HEK293 (cell line): ENCODE results near the gene RRAS.

Source experiments
- CTCF ChIA-PET: fragments of 350-600 bp; formaldehyde crosslinking; extraction: SDS; loops from one replicate; lab custom pipeline; 2021; ENCODE audit warnings: antibody characterized with exemption; lab: Yijun Ruan, JAX
- POLR2A ChIA-PET: fragments of 300-600 bp; formaldehyde crosslinking; extraction: SDS; loops from one replicate; lab custom pipeline; 2020; ENCODE audit warnings: antibody characterized with exemption, inconsistent platforms; lab: Yijun Ruan, JAX
- H3K27ac ChIP-seq: fragments of 200-500 bp; sonication (Bioruptor generic); 2 replicates; pipeline ENCODE4 v1.5.1; 2014; ENCODE audit warnings: low read depth, low read length, control low read depth, inconsistent platforms; ENCODE audit errors: extremely low read depth
- H3K36me3 ChIP-seq, 2 experiments: fragments of 200-500 bp in 1 of 2; sonication (Bioruptor generic) in 1 of 2; 1 replicate in 1 of 2; 2 replicates in 1 of 2; pipeline ENCODE4 v1.5.1; 2014 to 2017; ENCODE audit warnings: inconsistent platforms in 2 of 2, low read length in 2 of 2; ENCODE audit not compliant: control insufficient read depth in 2 of 2, insufficient read depth in 1 of 2
- H3K4me1 ChIP-seq: fragments of 200-500 bp; sonication (Bioruptor generic); 2 replicates; pipeline ENCODE4 v1.5.1; 2014; ENCODE audit warnings: mild to moderate bottlenecking, low read length, inconsistent platforms; ENCODE audit not compliant: control insufficient read depth, insufficient read depth
- H3K4me3 ChIP-seq: 2 replicates; pipeline ENCODE4 v1.5.1; 2011; ENCODE audit warnings: low read depth, mild to moderate bottlenecking, control low read depth, low read length, moderate library complexity
- H3K9me3 ChIP-seq: fragments of 200-500 bp; sonication (Bioruptor generic); 2 replicates; pipeline ENCODE4 v1.5.1; 2014; ENCODE audit warnings: low read depth, low read length, inconsistent platforms; ENCODE audit not compliant: control insufficient read depth, insufficient read depth
- KLF16 ChIP-seq: fragments of 450-650 bp; formaldehyde crosslinking; IDR thresholded peaks from 2 replicates; pipeline ENCODE4 v1.5.1; 2017; ENCODE audit warnings: missing biosample characterization, missing genetic modification characterization
- ZFHX2 ChIP-seq: fragments of 450-650 bp; formaldehyde crosslinking; conservative IDR thresholded peaks from 2 replicates; pipeline ENCODE4 v1.5.1; 2016; ENCODE audit warnings: missing biosample characterization, missing genetic modification characterization
- ZFP3 ChIP-seq: fragments of 450-650 bp; formaldehyde crosslinking; IDR thresholded peaks from 2 replicates; pipeline ENCODE4 v1.5.1; 2016; ENCODE audit warnings: low read depth, missing biosample characterization, missing genetic modification characterization
- ZNF138 ChIP-seq: fragments of 450-650 bp; formaldehyde crosslinking; IDR thresholded peaks from 2 replicates; pipeline ENCODE4 v1.5.1; 2016; ENCODE audit warnings: missing biosample characterization, missing genetic modification characterization, borderline replicate concordance
- ZNF155 ChIP-seq: fragments of 450-650 bp; formaldehyde crosslinking; IDR thresholded peaks from 2 replicates; pipeline ENCODE4 v1.5.1; 2016; ENCODE audit warnings: missing biosample characterization, missing genetic modification characterization
- ZNF239 ChIP-seq: fragments of 450-650 bp; formaldehyde crosslinking; IDR thresholded peaks from 2 replicates; pipeline ENCODE4 v1.5.1; 2016; ENCODE audit warnings: missing biosample characterization, missing genetic modification characterization
- ZNF311 ChIP-seq: fragments of 450-650 bp; formaldehyde crosslinking; IDR thresholded peaks from 2 replicates; pipeline ENCODE4 v1.5.1; 2017; ENCODE audit warnings: missing biosample characterization, missing genetic modification characterization, borderline replicate concordance
- ZNF341 ChIP-seq: fragments of 450-650 bp; formaldehyde crosslinking; IDR thresholded peaks from 2 replicates; pipeline ENCODE4; 2016; ENCODE audit warnings: low read depth, missing biosample characterization, missing genetic modification characterization
- ZNF416 ChIP-seq: fragments of 450-650 bp; formaldehyde crosslinking; IDR thresholded peaks from 2 replicates; pipeline ENCODE4 v1.5.1; 2016; ENCODE audit warnings: missing biosample characterization, missing genetic modification characterization
- ZNF510 ChIP-seq: fragments of 450-650 bp; formaldehyde crosslinking; IDR thresholded peaks from 2 replicates; pipeline ENCODE4 v1.5.1; 2018; ENCODE audit warnings: mild to moderate bottlenecking, missing genetic modification characterization, missing biosample characterization; ENCODE audit not compliant: insufficient replicate concordance
- ZNF544 ChIP-seq: fragments of 450-650 bp; formaldehyde crosslinking; IDR thresholded peaks from 2 replicates; pipeline ENCODE4 v1.5.0; 2017; ENCODE audit warnings: missing biosample characterization, missing genetic modification characterization
- ZNF629 ChIP-seq: fragments of 450-650 bp; formaldehyde crosslinking; IDR thresholded peaks from 2 replicates; pipeline ENCODE4 v1.5.1; 2017; ENCODE audit warnings: missing biosample characterization, missing genetic modification characterization
- ZNF664 ChIP-seq: fragments of 450-650 bp; formaldehyde crosslinking; IDR thresholded peaks from 2 replicates; pipeline ENCODE4 v1.5.1; 2016; ENCODE audit warnings: missing biosample characterization, missing genetic modification characterization
- TF ChIP-seq, protein P1 (sequence below): fragments of 450-650 bp; formaldehyde crosslinking; IDR thresholded peaks from 2 replicates; pipeline ENCODE4 v1.5.1; 2016; ENCODE audit warnings: missing biosample characterization, missing genetic modification characterization, low read depth
- TF ChIP-seq, protein P2 (sequence below): fragments of 450-650 bp; formaldehyde crosslinking; IDR thresholded peaks from 2 replicates; pipeline ENCODE4 v1.5.1; 2016; ENCODE audit warnings: missing biosample characterization, missing genetic modification characterization, borderline replicate concordance
- TF ChIP-seq, protein P3 (sequence below): fragments of 450-650 bp; formaldehyde crosslinking; IDR thresholded peaks from 2 replicates; pipeline ENCODE4 v1.5.1; 2016; ENCODE audit warnings: missing biosample characterization, missing genetic modification characterization

RRAS gene

DNA sequence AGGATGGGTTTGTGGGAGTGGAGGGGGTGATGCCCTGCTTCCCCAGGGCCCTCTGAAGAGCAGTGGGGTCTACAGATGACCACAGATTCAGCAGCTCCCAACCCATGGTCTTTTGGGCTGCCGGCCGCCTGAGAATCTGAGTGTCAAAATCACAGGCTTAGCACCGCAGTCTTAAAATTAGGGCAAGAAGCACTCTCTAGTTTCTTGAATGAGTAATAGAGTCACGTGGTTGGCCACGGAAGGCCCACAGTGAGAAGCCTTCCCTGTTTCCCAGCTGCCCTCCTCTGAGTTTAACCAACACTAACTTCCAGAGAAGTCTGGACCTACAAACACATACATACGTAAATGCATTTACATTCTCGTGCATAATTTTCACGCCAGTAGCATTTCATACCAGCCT lies 42.3 kb upstream of the RRAS start:
- no peak overlapping the region for H3K27ac ChIP-seq
- H3K36me3 ChIP-seq: peaks cover 43 to 59% of the 10 kb centered on the region in 2 experiments
- no peak for TF ChIP-seq ZNF510 (tag by site-specific recombination)
- no peak for TF ChIP-seq ZNF416
- TF ChIP-seq, protein P1, sequence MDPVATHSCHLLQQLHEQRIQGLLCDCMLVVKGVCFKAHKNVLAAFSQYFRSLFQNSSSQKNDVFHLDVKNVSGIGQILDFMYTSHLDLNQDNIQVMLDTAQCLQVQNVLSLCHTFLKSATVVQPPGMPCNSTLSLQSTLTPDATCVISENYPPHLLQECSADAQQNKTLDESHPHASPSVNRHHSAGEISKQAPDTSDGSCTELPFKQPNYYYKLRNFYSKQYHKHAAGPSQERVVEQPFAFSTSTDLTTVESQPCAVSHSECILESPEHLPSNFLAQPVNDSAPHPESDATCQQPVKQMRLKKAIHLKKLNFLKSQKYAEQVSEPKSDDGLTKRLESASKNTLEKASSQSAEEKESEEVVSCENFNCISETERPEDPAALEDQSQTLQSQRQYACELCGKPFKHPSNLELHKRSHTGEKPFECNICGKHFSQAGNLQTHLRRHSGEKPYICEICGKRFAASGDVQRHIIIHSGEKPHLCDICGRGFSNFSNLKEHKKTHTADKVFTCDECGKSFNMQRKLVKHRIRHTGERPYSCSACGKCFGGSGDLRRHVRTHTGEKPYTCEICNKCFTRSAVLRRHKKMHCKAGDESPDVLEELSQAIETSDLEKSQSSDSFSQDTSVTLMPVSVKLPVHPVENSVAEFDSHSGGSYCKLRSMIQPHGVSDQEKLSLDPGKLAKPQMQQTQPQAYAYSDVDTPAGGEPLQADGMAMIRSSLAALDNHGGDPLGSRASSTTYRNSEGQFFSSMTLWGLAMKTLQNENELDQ: no peak
- no peak for TF ChIP-seq KLF16 (tag by site-specific recombination)
- TF ChIP-seq ZNF341 (tag by site-specific recombination): no peak
- TF ChIP-seq ZFP3 (tag by site-specific recombination): no peak
- TF ChIP-seq ZNF138 (tag by site-specific recombination): no peak
- no peak for TF ChIP-seq ZNF664
- no peak for TF ChIP-seq ZNF311 (tag by site-specific recombination)
- TF ChIP-seq ZNF544 (tag by site-specific recombination): no peak
- TF ChIP-seq, protein P2, sequence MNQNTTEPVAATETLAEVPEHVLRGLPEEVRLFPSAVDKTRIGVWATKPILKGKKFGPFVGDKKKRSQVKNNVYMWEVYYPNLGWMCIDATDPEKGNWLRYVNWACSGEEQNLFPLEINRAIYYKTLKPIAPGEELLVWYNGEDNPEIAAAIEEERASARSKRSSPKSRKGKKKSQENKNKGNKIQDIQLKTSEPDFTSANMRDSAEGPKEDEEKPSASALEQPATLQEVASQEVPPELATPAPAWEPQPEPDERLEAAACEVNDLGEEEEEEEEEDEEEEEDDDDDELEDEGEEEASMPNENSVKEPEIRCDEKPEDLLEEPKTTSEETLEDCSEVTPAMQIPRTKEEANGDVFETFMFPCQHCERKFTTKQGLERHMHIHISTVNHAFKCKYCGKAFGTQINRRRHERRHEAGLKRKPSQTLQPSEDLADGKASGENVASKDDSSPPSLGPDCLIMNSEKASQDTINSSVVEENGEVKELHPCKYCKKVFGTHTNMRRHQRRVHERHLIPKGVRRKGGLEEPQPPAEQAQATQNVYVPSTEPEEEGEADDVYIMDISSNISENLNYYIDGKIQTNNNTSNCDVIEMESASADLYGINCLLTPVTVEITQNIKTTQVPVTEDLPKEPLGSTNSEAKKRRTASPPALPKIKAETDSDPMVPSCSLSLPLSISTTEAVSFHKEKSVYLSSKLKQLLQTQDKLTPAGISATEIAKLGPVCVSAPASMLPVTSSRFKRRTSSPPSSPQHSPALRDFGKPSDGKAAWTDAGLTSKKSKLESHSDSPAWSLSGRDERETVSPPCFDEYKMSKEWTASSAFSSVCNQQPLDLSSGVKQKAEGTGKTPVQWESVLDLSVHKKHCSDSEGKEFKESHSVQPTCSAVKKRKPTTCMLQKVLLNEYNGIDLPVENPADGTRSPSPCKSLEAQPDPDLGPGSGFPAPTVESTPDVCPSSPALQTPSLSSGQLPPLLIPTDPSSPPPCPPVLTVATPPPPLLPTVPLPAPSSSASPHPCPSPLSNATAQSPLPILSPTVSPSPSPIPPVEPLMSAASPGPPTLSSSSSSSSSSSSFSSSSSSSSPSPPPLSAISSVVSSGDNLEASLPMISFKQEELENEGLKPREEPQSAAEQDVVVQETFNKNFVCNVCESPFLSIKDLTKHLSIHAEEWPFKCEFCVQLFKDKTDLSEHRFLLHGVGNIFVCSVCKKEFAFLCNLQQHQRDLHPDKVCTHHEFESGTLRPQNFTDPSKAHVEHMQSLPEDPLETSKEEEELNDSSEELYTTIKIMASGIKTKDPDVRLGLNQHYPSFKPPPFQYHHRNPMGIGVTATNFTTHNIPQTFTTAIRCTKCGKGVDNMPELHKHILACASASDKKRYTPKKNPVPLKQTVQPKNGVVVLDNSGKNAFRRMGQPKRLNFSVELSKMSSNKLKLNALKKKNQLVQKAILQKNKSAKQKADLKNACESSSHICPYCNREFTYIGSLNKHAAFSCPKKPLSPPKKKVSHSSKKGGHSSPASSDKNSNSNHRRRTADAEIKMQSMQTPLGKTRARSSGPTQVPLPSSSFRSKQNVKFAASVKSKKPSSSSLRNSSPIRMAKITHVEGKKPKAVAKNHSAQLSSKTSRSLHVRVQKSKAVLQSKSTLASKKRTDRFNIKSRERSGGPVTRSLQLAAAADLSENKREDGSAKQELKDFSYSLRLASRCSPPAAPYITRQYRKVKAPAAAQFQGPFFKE (tag by site-specific recombination): no peak
- no peak for TF ChIP-seq ZNF155 (tag by site-specific recombination)
- no peak for TF ChIP-seq ZFHX2 (tag by site-specific recombination)
- TF ChIP-seq, protein P3, sequence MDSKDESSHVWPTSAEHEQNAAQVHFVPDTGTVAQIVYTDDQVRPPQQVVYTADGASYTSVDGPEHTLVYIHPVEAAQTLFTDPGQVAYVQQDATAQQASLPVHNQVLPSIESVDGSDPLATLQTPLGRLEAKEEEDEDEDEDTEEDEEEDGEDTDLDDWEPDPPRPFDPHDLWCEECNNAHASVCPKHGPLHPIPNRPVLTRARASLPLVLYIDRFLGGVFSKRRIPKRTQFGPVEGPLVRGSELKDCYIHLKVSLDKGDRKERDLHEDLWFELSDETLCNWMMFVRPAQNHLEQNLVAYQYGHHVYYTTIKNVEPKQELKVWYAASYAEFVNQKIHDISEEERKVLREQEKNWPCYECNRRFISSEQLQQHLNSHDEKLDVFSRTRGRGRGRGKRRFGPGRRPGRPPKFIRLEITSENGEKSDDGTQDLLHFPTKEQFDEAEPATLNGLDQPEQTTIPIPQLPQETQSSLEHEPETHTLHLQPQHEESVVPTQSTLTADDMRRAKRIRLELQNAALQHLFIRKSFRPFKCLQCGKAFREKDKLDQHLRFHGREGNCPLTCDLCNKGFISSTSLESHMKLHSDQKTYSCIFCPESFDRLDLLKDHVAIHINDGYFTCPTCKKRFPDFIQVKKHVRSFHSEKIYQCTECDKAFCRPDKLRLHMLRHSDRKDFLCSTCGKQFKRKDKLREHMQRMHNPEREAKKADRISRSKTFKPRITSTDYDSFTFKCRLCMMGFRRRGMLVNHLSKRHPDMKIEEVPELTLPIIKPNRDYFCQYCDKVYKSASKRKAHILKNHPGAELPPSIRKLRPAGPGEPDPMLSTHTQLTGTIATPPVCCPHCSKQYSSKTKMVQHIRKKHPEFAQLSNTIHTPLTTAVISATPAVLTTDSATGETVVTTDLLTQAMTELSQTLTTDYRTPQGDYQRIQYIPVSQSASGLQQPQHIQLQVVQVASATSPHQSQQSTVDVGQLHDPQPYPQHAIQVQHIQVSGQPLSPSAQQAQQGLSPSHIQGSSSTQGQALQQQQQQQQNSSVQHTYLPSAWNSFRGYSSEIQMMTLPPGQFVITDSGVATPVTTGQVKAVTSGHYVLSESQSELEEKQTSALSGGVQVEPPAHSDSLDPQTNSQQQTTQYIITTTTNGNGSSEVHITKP (tag by site-specific recombination): no peak
- TF ChIP-seq ZNF629: no peak
- no peak for TF ChIP-seq ZNF239 (tag by site-specific recombination)
- TF ChIP-seq, all 188 proteins: peak for 0
- peaks cover 17% of the 10 kb centered on the region for H3K4me1 ChIP-seq
- ChIA-PET POLR2A (interaction anchor here (0.6 kb wide), 1 partner anchor 96 kb away, joined by 3 read pairs; no protein-coding TSS in a partner anchor), CTCF (interaction anchor here (1.0 to 2.0 kb wide), 3 partner anchors 18 to 179 kb away, joined by 4 to 10 read pairs (median 8); partner anchors contain the start of gene PTOV1)
- H3K4me3 ChIP-seq: no peak overlapping the region
- H3K9me3 ChIP-seq: no peaks in the 10 kb centered on the region
